Endometrial microvascular endothelial cells (primary cell): ENCODE data around the gene ZDHHC1. TPM values are rescaled to one million over a fixed set of nuclear protein-coding genes. Genes with fewer than 3 reads are reported as not detected.

Experiments used
- in situ Hi-C: cut with HindIII; loops from 2 replicates; pipeline ENCODE4 v1.10.0; 2017; ENCODE audit warnings: low sequenced_read_pairs, low pct_unique_long_range_greater_than_20kb; ENCODE audit errors: inconsistent ontology term
- total RNA-seq: library from RNA; depleted of rRNA; stranded (reverse); fragments of >200 nt; gene quantifications from one replicate; pipeline ENCODE4 v1.2.3, GENCODE V29; 2015; ENCODE audit errors: inconsistent ontology term

Gene ZDHHC1, protein sequence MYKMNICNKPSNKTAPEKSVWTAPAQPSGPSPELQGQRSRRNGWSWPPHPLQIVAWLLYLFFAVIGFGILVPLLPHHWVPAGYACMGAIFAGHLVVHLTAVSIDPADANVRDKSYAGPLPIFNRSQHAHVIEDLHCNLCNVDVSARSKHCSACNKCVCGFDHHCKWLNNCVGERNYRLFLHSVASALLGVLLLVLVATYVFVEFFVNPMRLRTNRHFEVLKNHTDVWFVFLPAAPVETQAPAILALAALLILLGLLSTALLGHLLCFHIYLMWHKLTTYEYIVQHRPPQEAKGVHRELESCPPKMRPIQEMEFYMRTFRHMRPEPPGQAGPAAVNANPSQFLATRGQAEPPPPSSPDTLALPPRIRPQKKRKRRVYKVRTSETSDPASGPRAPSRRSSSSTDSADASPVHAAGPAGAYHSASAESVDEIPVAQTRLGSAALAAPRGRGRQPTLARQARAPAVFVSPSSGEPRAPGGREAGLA
- total RNA-seq: 5.0 TPM

DNA sequence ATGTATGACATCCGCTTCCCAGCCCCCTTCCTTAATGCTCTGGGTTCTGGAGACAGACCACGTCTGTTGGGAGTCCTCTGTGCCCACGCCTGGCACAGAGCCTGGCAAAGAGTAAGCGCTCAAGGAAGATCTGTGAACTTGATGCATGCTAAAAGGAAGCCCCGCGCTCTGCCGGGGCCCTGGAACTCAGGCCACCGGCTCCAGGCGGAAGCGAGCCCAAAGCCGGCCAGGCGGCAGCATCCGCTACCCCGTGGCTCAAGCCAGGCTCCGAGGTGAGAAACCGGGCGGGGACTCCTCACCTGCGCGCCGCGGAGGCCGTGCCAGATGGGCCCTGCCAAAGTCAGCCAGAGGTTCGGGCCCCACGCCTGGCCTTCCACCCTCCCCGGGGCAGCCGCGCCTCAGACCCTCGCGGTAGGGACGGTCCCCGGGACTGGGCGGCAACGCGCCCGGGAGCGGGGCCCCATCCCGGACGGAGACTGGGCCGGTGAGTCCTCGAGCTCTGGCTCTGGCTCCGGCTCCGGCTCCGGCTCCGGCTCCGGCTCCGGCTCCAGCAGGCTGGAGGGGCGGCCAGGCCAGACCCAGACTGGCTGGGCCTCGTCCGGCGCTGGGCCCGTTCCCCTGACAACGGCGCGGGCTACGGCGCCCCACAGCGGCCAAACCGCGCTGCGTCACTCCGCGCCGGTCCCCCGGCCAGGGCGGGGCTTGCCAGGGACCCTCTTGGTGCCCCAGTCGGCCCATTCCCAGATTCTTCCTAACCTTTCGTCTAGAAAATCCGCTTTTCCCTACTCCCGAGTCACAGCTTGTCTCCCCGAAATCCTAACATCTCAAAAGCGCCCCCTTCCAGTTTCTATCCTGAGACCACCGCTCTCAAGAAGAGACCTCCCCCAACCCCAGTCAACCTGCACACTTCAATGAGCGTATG, at the start of gene ZDHHC1:
Gene ZDHHC1, minus strand, starts transcription at position 606 of the 922 bp plus-strand sequence. CDS start 8,702 bp downstream, outside the sequence.
- in situ Hi-C loops: no loop called here

GRCh38 chr16:67464565-67464964, 48.3 kb upstream of the ZDHHC1 start:
- in situ Hi-C loops: no loop called here

DNA sequence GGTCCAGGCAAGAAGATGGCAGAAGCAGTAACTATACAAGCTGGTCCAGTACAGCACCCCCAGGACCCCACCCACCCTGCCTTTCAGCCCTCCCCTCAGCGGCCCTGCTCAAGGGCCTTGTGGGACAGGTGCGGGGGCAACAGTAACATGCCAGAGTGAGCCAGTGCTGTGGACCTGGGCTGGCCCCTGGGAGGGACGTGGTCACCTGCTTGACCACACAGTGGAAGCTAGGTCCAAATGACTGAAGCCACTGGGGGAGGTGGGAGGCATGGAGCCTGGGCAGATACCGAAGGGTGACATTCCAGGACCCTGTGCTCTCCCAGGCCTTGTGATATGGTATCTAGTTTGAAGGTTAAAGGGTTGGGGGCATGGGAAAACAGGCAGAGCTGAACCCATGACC, 47.4 kb upstream of the ZDHHC1 start:
- in situ Hi-C loops: no loop called here

- in situ Hi-C loops: no loop called here
Measured at GRCh38 chr16:67463059-67463458, 46.8 kb upstream of the ZDHHC1 start.

- in situ Hi-C loops: no loop called here
Measured at GRCh38 chr16:67462279-67462655, 46.0 kb upstream of the ZDHHC1 start.

- in situ Hi-C loops: no loop called here
Measured at GRCh38 chr16:67461600-67462278, 45.5 kb upstream of the ZDHHC1 start.

DNA sequence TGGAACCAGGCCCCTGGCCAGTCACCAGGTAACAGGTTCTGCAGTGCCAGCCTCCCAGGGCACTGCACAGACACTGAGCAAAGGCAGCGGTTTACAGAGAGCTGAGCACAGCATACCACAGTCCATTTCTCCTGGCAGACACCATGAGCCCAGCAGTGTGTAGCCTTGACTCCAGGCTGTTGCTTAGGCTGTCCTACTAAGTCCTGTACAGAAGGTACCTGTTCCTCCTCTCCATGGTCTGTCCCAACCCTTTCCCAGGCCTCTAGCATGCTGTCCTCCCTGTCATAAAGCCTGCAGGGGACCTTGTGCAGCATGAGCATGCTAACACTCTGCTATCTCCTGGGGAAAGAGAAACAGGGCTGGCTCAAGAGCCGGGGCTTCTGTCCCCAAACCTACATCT, 44.7 kb upstream of the ZDHHC1 start:
- in situ Hi-C loops: no loop called here

- in situ Hi-C loops: no loop called here
Measured at GRCh38 chr16:67460168-67460567, 43.9 kb upstream of the ZDHHC1 start.

- in situ Hi-C loops: no loop called here
Measured at GRCh38 chr16:67459861-67460150, 43.5 kb upstream of the ZDHHC1 start.

DNA sequence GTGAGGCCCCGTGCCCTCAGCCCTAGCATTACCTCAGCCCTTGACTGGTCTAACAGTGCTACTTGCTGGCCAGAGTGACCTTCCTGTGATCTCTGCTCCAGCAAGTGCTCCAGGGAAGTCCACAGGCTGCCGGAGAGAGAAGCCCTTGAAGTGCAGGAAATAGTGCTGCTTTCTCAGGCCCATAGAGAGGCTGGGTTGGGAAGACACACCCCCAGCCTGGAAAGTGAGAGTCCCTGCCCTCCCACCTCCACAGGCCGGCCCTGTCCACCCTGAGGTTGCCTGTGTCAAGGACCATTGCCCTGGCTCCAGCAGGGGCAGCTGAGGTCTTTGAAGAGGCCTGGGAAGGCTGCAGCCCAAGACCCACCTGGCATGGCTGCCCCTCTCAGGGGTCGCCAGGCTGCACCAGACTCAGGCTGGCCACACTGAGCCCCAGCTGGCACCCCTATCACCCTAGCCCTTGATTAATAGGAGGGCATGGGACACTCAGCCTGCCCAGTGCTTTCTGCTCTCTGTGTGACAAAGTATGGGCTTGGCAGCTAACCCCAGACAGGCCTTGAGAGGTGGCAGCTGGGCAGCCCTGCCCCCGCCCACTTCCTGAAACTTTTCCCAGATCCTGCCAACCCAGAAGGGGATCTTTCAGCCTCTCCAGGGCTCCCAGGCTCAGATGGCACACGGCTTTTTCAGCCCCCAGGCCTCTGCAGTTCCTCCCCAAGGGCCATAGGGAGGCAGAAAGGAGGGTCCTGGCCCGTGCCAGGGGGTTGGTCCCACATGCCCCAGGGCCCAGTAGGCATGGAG, 43.0 kb upstream of the ZDHHC1 start:
- in situ Hi-C loops: no loop called here

- in situ Hi-C loops: no loop called here
Measured at GRCh38 chr16:67458121-67458641, 41.9 kb upstream of the ZDHHC1 start.

GRCh38 chr16:67457611-67458010, 41.3 kb upstream of the ZDHHC1 start:
- in situ Hi-C loops: no loop called here

DNA sequence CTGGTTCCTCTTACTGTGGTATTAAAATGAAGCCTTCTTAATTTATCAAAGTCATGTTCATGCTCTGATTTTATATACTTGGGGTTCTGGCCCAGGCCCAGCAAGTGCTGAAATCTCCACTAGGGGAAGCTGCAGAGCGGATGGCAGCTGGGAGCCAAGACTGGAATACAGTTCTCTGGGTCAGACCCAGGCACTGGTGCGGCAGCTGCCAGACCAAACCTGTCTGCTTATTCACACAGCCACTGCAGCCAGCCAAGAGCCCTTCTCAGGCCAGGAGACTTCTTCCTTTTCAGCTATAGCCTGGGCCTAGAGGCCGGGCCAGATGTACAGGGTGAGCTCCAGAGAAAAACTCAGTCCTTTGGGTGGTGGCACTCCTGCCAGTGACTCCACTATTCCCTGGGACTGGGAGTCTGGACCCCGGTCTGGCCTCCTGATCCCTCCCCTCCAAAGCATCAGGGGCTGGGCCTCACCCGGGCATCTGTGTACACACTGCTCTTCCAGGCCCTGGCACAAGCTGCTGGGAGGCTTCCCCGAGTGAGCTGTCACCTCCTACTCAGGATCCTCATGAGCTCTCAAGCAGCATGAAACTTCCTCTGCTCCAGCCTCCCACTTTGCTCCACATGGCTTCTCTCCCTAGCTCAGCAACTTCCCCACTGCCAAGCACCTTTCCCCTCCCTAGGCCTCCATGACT, 40.3 kb upstream of the ZDHHC1 start:
- in situ Hi-C loops: no loop called here

DNA sequence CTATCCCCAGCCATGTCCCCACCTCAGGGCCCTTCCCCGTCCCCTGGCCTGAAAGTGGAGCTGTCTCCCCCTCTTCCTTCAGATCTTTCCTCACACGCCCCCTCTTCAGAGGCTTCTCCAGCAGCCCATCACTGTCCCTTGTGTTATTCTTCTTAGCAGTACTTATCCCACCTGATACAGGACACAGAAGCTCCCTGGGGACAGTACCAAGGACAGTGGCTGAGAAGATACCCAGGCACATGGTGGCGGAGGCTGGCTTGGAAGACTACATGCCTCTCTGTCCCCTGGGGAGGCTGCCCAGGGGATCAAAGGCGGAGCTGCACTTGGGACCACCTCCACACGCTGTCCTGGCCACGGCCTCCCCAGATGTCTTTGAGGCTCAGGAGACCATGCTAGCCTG, 38.6 kb upstream of the ZDHHC1 start:
- in situ Hi-C loops: no loop called here

- in situ Hi-C loops: no loop called here
Measured at GRCh38 chr16:67454104-67454503, 37.8 kb upstream of the ZDHHC1 start.

DNA sequence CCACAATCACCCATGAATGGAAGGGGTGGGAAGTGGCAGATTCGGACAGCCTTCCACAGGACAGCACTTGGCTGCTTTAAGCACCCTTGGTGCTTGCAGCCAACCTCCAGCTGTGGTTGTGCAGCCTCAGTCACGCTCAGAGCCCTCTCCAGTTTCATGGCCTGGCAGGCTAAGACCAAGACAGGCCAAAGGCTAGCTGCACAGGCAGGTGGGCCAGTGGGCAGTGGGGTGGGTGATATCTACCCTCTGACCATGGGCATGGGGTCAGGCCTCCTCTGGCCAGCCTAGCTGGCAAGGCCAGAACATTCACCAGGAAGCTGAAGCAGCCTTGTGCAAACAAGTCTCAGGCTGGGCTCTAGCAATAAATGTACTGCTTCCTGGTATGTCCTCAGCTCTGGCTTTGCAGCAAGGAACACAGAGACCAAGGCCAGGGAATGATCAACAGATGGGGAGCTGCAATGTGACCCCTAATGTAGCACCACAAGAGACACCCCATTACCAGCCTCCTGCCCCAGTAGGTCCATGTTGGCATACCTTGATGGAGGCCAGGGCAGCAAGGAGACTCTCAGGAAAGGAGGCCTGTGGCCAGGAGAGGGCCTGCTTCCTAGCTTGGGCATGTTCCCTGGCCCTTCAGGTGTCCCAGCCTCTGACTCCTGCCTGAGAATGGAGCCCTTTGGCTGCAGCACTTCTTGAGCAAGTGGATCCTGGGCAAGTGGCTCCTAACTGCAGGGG, 35.6 kb upstream of the ZDHHC1 start:
- in situ Hi-C loops: no loop called here

GRCh38 chr16:67451061-67451703, 34.9 kb upstream of the ZDHHC1 start:
- in situ Hi-C loops: no loop called here
